Loucy (cell line): ENCODE data around the gene MACF1.

ENCODE experiments used
- CTCF ChIP-seq: fragments of 200-600 bp; sonication (generic); conservative IDR thresholded peaks from 2 replicates; pipeline ENCODE4 v1.5.1; 2014; ENCODE audit warnings: mild to moderate bottlenecking, antibody characterized with exemption, low read length
- EZH2phosphoT487 ChIP-seq: fragments of 200-600 bp; IDR thresholded peaks from 2 replicates; pipeline ENCODE4 v1.6.1; 2018; ENCODE audit warnings: antibody characterized with exemption, mild to moderate bottlenecking, moderate library complexity, borderline replicate concordance

GRCh38 chr1:39407896-39408640, 203.6 kb downstream of the MACF1 start:
- TF ChIP-seq CTCF (no peak), EZH2phosphoT487 (no peak)
